Activated naive CD4-positive, alpha-beta T cell treated with anti-CD3 and anti-CD28 coated beads, Interleukin-2, amount 50 U/mL, for 24 hours (primary cell): ENCODE measurements around the gene PIGA.
"Not testable (repeated sequence)": the region's sequence is repeated elsewhere in the genome, so short reads cannot be mapped to it uniquely, and the experiment has no call there.

Source experiments
- H3K27ac Mint-ChIP-seq: one replicate; pipeline ENCODE4 v1.8.0; 2021; ENCODE audit warnings: mild to moderate bottlenecking, mixed read lengths
- H3K27me3 Mint-ChIP-seq: one replicate; pipeline ENCODE4 v1.8.0; 2021; ENCODE audit warnings: mixed read lengths
- H3K36me3 Mint-ChIP-seq: one replicate; pipeline ENCODE4 v1.8.0; 2021; ENCODE audit warnings: mixed read lengths
- H3K4me1 Mint-ChIP-seq: one replicate; pipeline ENCODE4 v1.8.0; 2021; ENCODE audit warnings: mixed read lengths
- H3K4me3 Mint-ChIP-seq: one replicate; pipeline ENCODE4 v1.8.0; 2021; ENCODE audit warnings: mild to moderate bottlenecking, mixed read lengths
- H3K9me3 Mint-ChIP-seq: one replicate; pipeline ENCODE4 v1.8.0; 2021; ENCODE audit warnings: mixed read lengths

The PIGA gene

GRCh38 chrX:15336023-15336413, 695 bp upstream of the PIGA start:
- H3K4me3 Mint-ChIP-seq = peak overlapping the region; percentile 93
- H3K36me3 Mint-ChIP-seq = no peaks in the 10 kb centered on the region
- peaks cover 16% of the 10 kb centered on the region for H3K4me1 Mint-ChIP-seq
- H3K27ac Mint-ChIP-seq = peak overlapping the region; percentile 46
- H3K9me3 Mint-ChIP-seq = no peaks in the 10 kb centered on the region
- peaks cover 4% of the 10 kb centered on the region for H3K27me3 Mint-ChIP-seq

- peak overlapping the region; percentile 46 for H3K27ac Mint-ChIP-seq
- peaks cover 16% of the 10 kb centered on the region for H3K4me1 Mint-ChIP-seq
- peak overlapping the region; percentile 93 for H3K4me3 Mint-ChIP-seq
- no peaks in the 10 kb centered on the region for H3K36me3 Mint-ChIP-seq
- H3K9me3 Mint-ChIP-seq = no peaks in the 10 kb centered on the region
- H3K27me3 Mint-ChIP-seq = peaks cover 4% of the 10 kb centered on the region
Measured at GRCh38 chrX:15334561-15334960, 762 bp downstream of the PIGA start.

- H3K9me3 Mint-ChIP-seq = no peaks in the 10 kb centered on the region
Measured at GRCh38 chrX:15328821-15329220, 6.5 kb downstream of the PIGA start.

GRCh38 chrX:15328131-15328530, 7.2 kb downstream of the PIGA start:
- Mint-ChIP-seq H3K27me3 (no peaks in the 10 kb centered on the region), H3K9me3 (no peaks in the 10 kb centered on the region), H3K4me3 (no peak overlapping the region), H3K27ac (no peak overlapping the region), H3K36me3 (peaks cover 3% of the 10 kb centered on the region), H3K4me1 (peaks cover 14% of the 10 kb centered on the region)

More at GRCh38 chrX:15328821-15329220, 6.5 kb downstream of the PIGA start:
- peaks cover 14% of the 10 kb centered on the region for H3K4me1 Mint-ChIP-seq
- peaks cover 3% of the 10 kb centered on the region for H3K36me3 Mint-ChIP-seq
- no peak overlapping the region for H3K4me3 Mint-ChIP-seq
- H3K27ac Mint-ChIP-seq = no peak overlapping the region
- no peaks in the 10 kb centered on the region for H3K27me3 Mint-ChIP-seq

GRCh38 chrX:15322472-15322871, 12.9 kb downstream of the PIGA start:
- Mint-ChIP-seq H3K36me3 (peaks cover 4% of the 10 kb centered on the region), H3K9me3 (no peaks in the 10 kb centered on the region), H3K4me3 (no peak overlapping the region), H3K27me3 (no peaks in the 10 kb centered on the region), H3K27ac (no peak overlapping the region), H3K4me1 (peaks cover under 1% of the 10 kb centered on the region)

- Mint-ChIP-seq H3K4me1 (no peaks in the 10 kb centered on the region), H3K4me3 (no peak overlapping the region), H3K27me3 (no peaks in the 10 kb centered on the region), H3K9me3 (no peaks in the 10 kb centered on the region), H3K27ac (no peak overlapping the region), H3K36me3 (peaks cover 4% of the 10 kb centered on the region)
Measured at GRCh38 chrX:15322072-15322471, 13.3 kb downstream of the PIGA start.

- no peaks in the 10 kb centered on the region for H3K4me1 Mint-ChIP-seq
- no peaks in the 10 kb centered on the region for H3K27me3 Mint-ChIP-seq
- no peaks in the 10 kb centered on the region for H3K9me3 Mint-ChIP-seq
- no peak overlapping the region for H3K27ac Mint-ChIP-seq
- H3K36me3 Mint-ChIP-seq = peaks cover 4% of the 10 kb centered on the region
- H3K4me3 Mint-ChIP-seq = no peak overlapping the region
Measured at GRCh38 chrX:15321447-15321846, 13.9 kb downstream of the PIGA start.

GRCh38 chrX:15320297-15320696, 15.0 kb downstream of the PIGA start:
- no peaks in the 10 kb centered on the region for H3K4me1 Mint-ChIP-seq
- H3K36me3 Mint-ChIP-seq = peaks cover 4% of the 10 kb centered on the region
- no peaks in the 10 kb centered on the region for H3K27me3 Mint-ChIP-seq
- H3K4me3 Mint-ChIP-seq = no peak overlapping the region
- H3K27ac Mint-ChIP-seq = no peak overlapping the region
- no peaks in the 10 kb centered on the region for H3K9me3 Mint-ChIP-seq

GRCh38 chrX:15319075-15319474, 16.2 kb downstream of the PIGA start:
- Mint-ChIP-seq H3K4me1 (no peaks in the 10 kb centered on the region), H3K9me3 (no peaks in the 10 kb centered on the region), H3K27me3 (no peaks in the 10 kb centered on the region), H3K4me3 (no peak overlapping the region), H3K27ac (no peak overlapping the region), H3K36me3 (peaks cover 3% of the 10 kb centered on the region)

- H3K27me3 Mint-ChIP-seq = no peaks in the 10 kb centered on the region
- peaks cover 3% of the 10 kb centered on the region for H3K36me3 Mint-ChIP-seq
- no peak within 1 kb of the TSS for H3K4me3 Mint-ChIP-seq
- no peak within 1 kb of the TSS for H3K27ac Mint-ChIP-seq
- H3K4me1 Mint-ChIP-seq = no peaks in the 10 kb centered on the region
- H3K9me3 Mint-ChIP-seq = no peaks in the 10 kb centered on the region
Measured at GRCh38 chrX:15315509-15315908, 19.8 kb downstream of the PIGA start, which contains the start of gene ASB11. TSS of gene ASB11 (minus strand) at chrX:15315640. CDS start at chrX:15315605, 35 bp downstream.

GRCh38 chrX:15314472-15314871, 20.9 kb downstream of the PIGA start:
- no peak overlapping the region for H3K4me3 Mint-ChIP-seq
- peaks cover 3% of the 10 kb centered on the region for H3K36me3 Mint-ChIP-seq
- no peaks in the 10 kb centered on the region for H3K27me3 Mint-ChIP-seq
- no peak overlapping the region for H3K27ac Mint-ChIP-seq
- no peaks in the 10 kb centered on the region for H3K9me3 Mint-ChIP-seq
- no peaks in the 10 kb centered on the region for H3K4me1 Mint-ChIP-seq

- H3K4me1 Mint-ChIP-seq = no peaks in the 10 kb centered on the region
- H3K4me3 Mint-ChIP-seq = no peak overlapping the region
- H3K9me3 Mint-ChIP-seq = no peaks in the 10 kb centered on the region
- no peaks in the 10 kb centered on the region for H3K36me3 Mint-ChIP-seq
- H3K27me3 Mint-ChIP-seq = no peaks in the 10 kb centered on the region
- no peak overlapping the region for H3K27ac Mint-ChIP-seq
Measured at GRCh38 chrX:15311119-15311518, 24.2 kb downstream of the PIGA start.

- Mint-ChIP-seq H3K4me1 (no peaks in the 10 kb centered on the region), H3K27ac (no peak overlapping the region), H3K27me3 (no peaks in the 10 kb centered on the region), H3K36me3 (no peaks in the 10 kb centered on the region), H3K4me3 (no peak overlapping the region), H3K9me3 (no peaks in the 10 kb centered on the region)
Measured at GRCh38 chrX:15310117-15310516, 25.2 kb downstream of the PIGA start.

GRCh38 chrX:15305899-15306298, 29.4 kb downstream of the PIGA start:
- not testable (repeated sequence) for H3K27ac Mint-ChIP-seq, H3K36me3 Mint-ChIP-seq, H3K9me3 Mint-ChIP-seq, H3K4me1 Mint-ChIP-seq, H3K27me3 Mint-ChIP-seq, H3K4me3 Mint-ChIP-seq

GRCh38 chrX:15301924-15302323, 33.4 kb downstream of the PIGA start:
- Mint-ChIP-seq H3K9me3 (no peaks in the 10 kb centered on the region), H3K36me3 (no peaks in the 10 kb centered on the region), H3K4me1 (no peaks in the 10 kb centered on the region), H3K4me3 (no peak overlapping the region), H3K27me3 (no peaks in the 10 kb centered on the region), H3K27ac (no peak overlapping the region)

- H3K4me1 Mint-ChIP-seq = no peaks in the 10 kb centered on the region
- H3K9me3 Mint-ChIP-seq = no peaks in the 10 kb centered on the region
- no peaks in the 10 kb centered on the region for H3K27me3 Mint-ChIP-seq
- H3K27ac Mint-ChIP-seq = no peak overlapping the region
- H3K36me3 Mint-ChIP-seq = no peaks in the 10 kb centered on the region
- no peak overlapping the region for H3K4me3 Mint-ChIP-seq
Measured at GRCh38 chrX:15299941-15300851, 35.1 kb downstream of the PIGA start.
